ENCODE measurements around the gene C17orf58.

- TF ChIP-seq CTCF (IDR thresholded peaks at IDR 0.05; ENCODE audit: insufficient read depth, low read depth, low read length) (no peak), EZH2 (IDR thresholded peaks at IDR 0.05; ENCODE audit: insufficient read depth, low read length) (no peak)
Observed at GRCh38 chr17:67983383-67983688, 12.9 kb downstream of the C17orf58 start.
